WTC11 (cell line): ENCODE data around the gene SPHK2. TPM values are rescaled to one million over a fixed set of nuclear protein-coding genes. Genes with fewer than 3 reads are reported as not detected.

Experiments
- ATAC-seq: fragments of 200-7000 bp; cut with Tn5 transposase; 2 replicates; pipeline ENCODE4 v1.10.0; 2021; ENCODE audit warnings: mild to moderate bottlenecking, moderate library complexity
- CTCF ChIA-PET: fragments of 300-600 bp; sonication (Branson Sonifier 250); formaldehyde crosslinking; loops from one replicate; lab custom pipeline; 2021; ENCODE audit warnings: antibody characterized with exemption; lab: Charles Lee
- POLR2A ChIA-PET: fragments of 350-600 bp; sonication (Branson Sonifier 250); formaldehyde crosslinking; loops from one replicate; lab custom pipeline; 2021; ENCODE audit warnings: antibody characterized with exemption; lab: Charles Lee
- DNase-seq: peaks from one replicate; pipeline ENCODE4 v3.0.0; 2021; ENCODE audit warnings: low spot score
- H3K27ac Mint-ChIP-seq: 2 replicates; pipeline ENCODE4 v1.8.0; 2021; ENCODE audit warnings: mixed read lengths
- H3K27me3 Mint-ChIP-seq: 2 replicates; pipeline ENCODE4 v1.8.0; 2021; ENCODE audit warnings: low read depth, mild to moderate bottlenecking, moderate library complexity, mixed read lengths
- H3K36me3 Mint-ChIP-seq: 2 replicates; pipeline ENCODE4 v1.8.0; 2021; ENCODE audit warnings: mixed read lengths
- H3K4me1 Mint-ChIP-seq: 2 replicates; pipeline ENCODE4 v1.8.0; 2022; ENCODE audit warnings: mixed read lengths
- H3K4me3 Mint-ChIP-seq: 2 replicates; pipeline ENCODE4 v1.8.0; 2021; ENCODE audit warnings: mild to moderate bottlenecking, moderate library complexity, mixed read lengths
- H3K9me3 Mint-ChIP-seq: 2 replicates; pipeline ENCODE4 v1.8.0; 2021; ENCODE audit warnings: mixed read lengths
- CDX4 ChIP-seq: fragments of 250-450 bp; sonication (Bioruptor Pico); IDR thresholded peaks from 2 replicates; pipeline ENCODE4 v1.9.0; 2021; ENCODE audit warnings: moderate library complexity, mild to moderate bottlenecking, inconsistent platforms, borderline replicate concordance
- E2F4 ChIP-seq: sonication (generic); formaldehyde crosslinking; IDR thresholded peaks from 2 replicates; pipeline ENCODE4 v1.8.1; 2022; ENCODE audit warnings: low read depth, mild to moderate bottlenecking, moderate library complexity, missing genetic modification reagents, borderline replicate concordance
- E2F5 ChIP-seq: sonication (generic); formaldehyde crosslinking; IDR thresholded peaks from 2 replicates; pipeline ENCODE4 v1.8.1; 2022; ENCODE audit warnings: mild to moderate bottlenecking, moderate library complexity, missing genetic modification reagents
- FOXJ3 ChIP-seq: sonication (generic); formaldehyde crosslinking; IDR thresholded peaks from 2 replicates; pipeline ENCODE4 v1.9.0; 2021; ENCODE audit warnings: missing genetic modification reagents, mild to moderate bottlenecking, borderline replicate concordance
- GABPB1 ChIP-seq: sonication (generic); formaldehyde crosslinking; IDR thresholded peaks from 2 replicates; pipeline ENCODE4 v1.8.1; 2023; ENCODE audit warnings: mild to moderate bottlenecking, missing genetic modification reagents
- GTF2I ChIP-seq: fragments of 250-450 bp; sonication (Bioruptor Pico); conservative IDR thresholded peaks from 2 replicates; pipeline ENCODE4 v1.4.0; 2021; ENCODE audit warnings: mild to moderate bottlenecking
- HMGXB4 ChIP-seq: sonication (generic); formaldehyde crosslinking; IDR thresholded peaks from 2 replicates; pipeline ENCODE4 v1.8.1; 2023; ENCODE audit warnings: mild to moderate bottlenecking, moderate library complexity, missing genetic modification reagents
- JUN ChIP-seq: sonication (generic); formaldehyde crosslinking; IDR thresholded peaks from 2 replicates; pipeline ENCODE4 v1.8.0; 2023; ENCODE audit warnings: mild to moderate bottlenecking, missing genetic modification reagents
- NFE2L1 ChIP-seq: sonication (generic); formaldehyde crosslinking; IDR thresholded peaks from 2 replicates; pipeline ENCODE4 v1.8.1; 2023; ENCODE audit warnings: missing genetic modification reagents
- NR1H2 ChIP-seq: sonication (generic); formaldehyde crosslinking; IDR thresholded peaks from 2 replicates; pipeline ENCODE4 v1.9.0; 2021; ENCODE audit warnings: mild to moderate bottlenecking, moderate library complexity, missing genetic modification reagents
- PRDM15 ChIP-seq: sonication (generic); formaldehyde crosslinking; IDR thresholded peaks from 2 replicates; pipeline ENCODE4 v1.8.0; 2022; ENCODE audit warnings: missing genetic modification reagents
- RORB ChIP-seq: fragments of 250-450 bp; sonication (Bioruptor Pico); IDR thresholded peaks from 2 replicates; pipeline ENCODE4 v1.9.0; 2021; ENCODE audit warnings: mild to moderate bottlenecking
- ZNF219 ChIP-seq: sonication (generic); formaldehyde crosslinking; IDR thresholded peaks from 2 replicates; pipeline ENCODE4 v1.8.0; 2023; ENCODE audit warnings: missing genetic modification reagents, mild to moderate bottlenecking, borderline replicate concordance
- ZNF423 ChIP-seq: fragments of 250-450 bp; sonication (Bioruptor Pico); IDR thresholded peaks from 2 replicates; pipeline ENCODE4 v2.1.2; 2022; ENCODE audit warnings: mild to moderate bottlenecking, moderate library complexity
- ZNF532 ChIP-seq: fragments of 250-450 bp; sonication (Bioruptor Pico); IDR thresholded peaks from 2 replicates; pipeline ENCODE4 v1.9.0; 2021; ENCODE audit warnings: mild to moderate bottlenecking, borderline replicate concordance
- ZSCAN18 ChIP-seq: fragments of 250-450 bp; sonication (Bioruptor Pico); IDR thresholded peaks from 2 replicates; pipeline ENCODE4 v2.1.2; 2022; ENCODE audit warnings: mild to moderate bottlenecking, moderate library complexity
- total RNA-seq: library from RNA; stranded (reverse); gene quantifications from 3 replicates; pipeline ENCODE4 v1.2.3, GENCODE V29; 2021

SPHK2 gene
- total RNA-seq, 1 experiment from 2014 or later = 64.6 TPM

GRCh38 chr19:48588670-48589401, 30.5 kb upstream of the SPHK2 start (continued):
- no peak for TF ChIP-seq NR1H2

- ChIA-PET CTCF (interaction anchor here (0.6 to 5.0 kb wide), 8 partner anchors 18 to 257 kb away, joined by 3 to 68 read pairs (median 4); no protein-coding TSS in a partner anchor), POLR2A (no interaction called here)
- no peak for DNase-seq
- H3K4me3 Mint-ChIP-seq = no peak overlapping the region
- TF ChIP-seq NFE2L1 (CRISPR knock-in tag) (no peak), GTF2I (no peak), FOXJ3 (CRISPR knock-in tag) (no peak), E2F5 (CRISPR knock-in tag) (no peak), PRDM15 (CRISPR knock-in tag) (no peak), ZNF423 (CRISPR knock-in tag) (no peak), RORB (CRISPR knock-in tag) (no peak), ZNF532 (CRISPR knock-in tag) (no peak)
- peaks cover 30% of the 10 kb centered on the region for H3K27me3 Mint-ChIP-seq
- no peaks in the 10 kb centered on the region for H3K9me3 Mint-ChIP-seq
- H3K27ac Mint-ChIP-seq = no peak overlapping the region
- no peaks in the 10 kb centered on the region for H3K36me3 Mint-ChIP-seq
- ATAC-seq = peak; percentile 67
- H3K4me1 Mint-ChIP-seq = peaks cover 8% of the 10 kb centered on the region
These were observed 28.3 kb upstream of the SPHK2 start for GRCh38 chr19:48591021-48591420.

GRCh38 chr19:48595171-48595570, 24.1 kb upstream of the SPHK2 start:
- Mint-ChIP-seq H3K9me3 (no peaks in the 10 kb centered on the region), H3K36me3 (no peaks in the 10 kb centered on the region), H3K4me3 (no peak overlapping the region), H3K27me3 (peaks cover 9% of the 10 kb centered on the region), H3K4me1 (no peaks in the 10 kb centered on the region), H3K27ac (no peak overlapping the region)
- no peak for ATAC-seq
- POLR2A ChIA-PET = interaction anchor here (0.7 kb wide), 1 partner anchor 188 kb away, joined by 4 read pairs; no protein-coding TSS in a partner anchor
- CTCF ChIA-PET = interaction anchor here (0.9 to 3.3 kb wide), 6 partner anchors 11 to 89 kb away, joined by 3 to 20 read pairs (median 3); no protein-coding TSS in a partner anchor
- DNase-seq = no peak
- TF ChIP-seq RORB (CRISPR knock-in tag) = no peak
- TF ChIP-seq FOXJ3 (CRISPR knock-in tag) = no peak
- no peak for TF ChIP-seq ZNF219 (CRISPR knock-in tag)
- TF ChIP-seq CDX4 (CRISPR knock-in tag) = no peak
- TF ChIP-seq ZSCAN18 (CRISPR knock-in tag) = no peak
- no peak for TF ChIP-seq HMGXB4 (CRISPR knock-in tag)
- no peak for TF ChIP-seq GABPB1 (CRISPR knock-in tag)
- TF ChIP-seq E2F4 = no peak
- TF ChIP-seq JUN (CRISPR knock-in tag) = no peak
